Suprapubic skin (tissue), 4 donors: ENCODE results near the gene KANK4. TPM values are rescaled to one million over a fixed set of nuclear protein-coding genes. Genes with fewer than 3 reads are reported as not detected.

Source experiments
- DNase-seq, 2 donors: peaks; one replicate each; pipeline ENCODE4 v3.0.0-alpha.2; 2019; ENCODE audit warnings: low spot score in 2 of 2
- H3K27ac ChIP-seq: fragments of 200-600 bp; sonication (generic); one replicate; pipeline ENCODE4 v1.5.1; 2019
- H3K27me3 ChIP-seq: fragments of 200-600 bp; sonication (generic); one replicate; pipeline ENCODE4 v1.5.1; 2019
- H3K36me3 ChIP-seq: fragments of 200-600 bp; sonication (generic); one replicate; pipeline ENCODE4 v1.5.1; 2019
- H3K4me1 ChIP-seq: fragments of 200-600 bp; sonication (generic); one replicate; pipeline ENCODE4 v1.5.1; 2019
- H3K4me3 ChIP-seq: fragments of 200-600 bp; sonication (generic); one replicate; pipeline ENCODE4 v1.5.1; 2019; ENCODE audit warnings: mild to moderate bottlenecking
- H3K9me3 ChIP-seq: fragments of 200-600 bp; sonication (generic); one replicate; pipeline ENCODE4 v1.5.1; 2019
- EP300 ChIP-seq: sonication (generic); formaldehyde crosslinking; IDR thresholded peaks from one replicate; pipeline ENCODE4 v1.6.1; 2017; ENCODE audit warnings: antibody characterized with exemption
- POLR2A ChIP-seq, 2 donors: fragments of 450-650 bp; IDR thresholded peaks; one replicate each; pipeline ENCODE4 v1.6.1; 2017; ENCODE audit warnings: antibody characterized with exemption in 2 of 2, mild to moderate bottlenecking in 2 of 2, moderate library complexity in 2 of 2
- POLR2AphosphoS5 ChIP-seq, 3 donors: sonication (generic); formaldehyde crosslinking; IDR thresholded peaks; one replicate each; pipeline ENCODE4 v1.6.1; 2017; ENCODE audit warnings: antibody characterized with exemption in 3 of 3
- WGBS: methylation state at CpG from one replicate; pipeline ENCODE4 v1.1.5; 2018; 5-methylcytosine and 5-hydroxymethylcytosine counted together
- total RNA-seq, 4 donors: library from RNA; depleted of rRNA; stranded (reverse); fragments of >200 nt; gene quantifications; one replicate each; pipeline ENCODE4 v1.1.0, GENCODE V29; 2016
- TF ChIP-seq, protein P1 (sequence below), 2 donors: fragments of 200-600 bp in 1 of 2; fragments of 450-650 bp in 1 of 2; sonication (generic) in 1 of 2; IDR thresholded peaks; one replicate each; pipeline ENCODE4 v1.5.1; 2016 to 2019; ENCODE audit warnings: antibody characterized with exemption in 2 of 2, mild to moderate bottlenecking in 1 of 2, moderate library complexity in 1 of 2

Gene KANK4
- total RNA-seq, 4 donors from 2014 or later, result 0.16 to 1.3 (median 0.54) TPM

DNA sequence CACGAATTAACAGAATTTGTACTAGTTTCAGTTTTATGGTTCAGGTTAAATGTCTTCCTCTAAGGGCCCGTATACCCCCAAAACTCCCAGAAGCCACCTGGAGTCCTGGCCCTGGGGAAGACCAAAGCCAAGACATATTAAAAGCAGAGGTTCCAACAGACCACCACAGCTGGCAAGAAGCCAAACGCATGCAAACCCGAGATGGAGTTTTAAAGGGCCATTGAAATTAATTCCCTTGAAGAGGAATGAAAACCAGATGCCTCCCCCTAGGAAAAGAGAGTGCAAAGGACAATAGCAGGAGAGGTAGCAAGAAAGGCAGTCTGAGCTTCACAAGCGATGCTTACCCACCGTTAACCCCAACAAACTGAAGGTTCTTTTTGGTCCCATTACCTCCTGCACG lies 48.1 kb downstream of the KANK4 start:
- peaks cover 12% of the 10 kb centered on the region for H3K4me1 ChIP-seq
- no peaks in the 10 kb centered on the region for H3K27me3 ChIP-seq
- no peak overlapping the region for H3K4me3 ChIP-seq
- DNase-seq, result no peak
- 61% methylated on average over 7 of the region's 7 CpGs for WGBS
- no peak overlapping the region for H3K27ac ChIP-seq
- no peaks in the 10 kb centered on the region for H3K9me3 ChIP-seq
- TF ChIP-seq POLR2A (IDR thresholded peaks at IDR 0.05) (no peak), POLR2AphosphoS5 (IDR thresholded peaks at IDR 0.05) (no peak), EP300 (no peak)
- TF ChIP-seq, protein P1, sequence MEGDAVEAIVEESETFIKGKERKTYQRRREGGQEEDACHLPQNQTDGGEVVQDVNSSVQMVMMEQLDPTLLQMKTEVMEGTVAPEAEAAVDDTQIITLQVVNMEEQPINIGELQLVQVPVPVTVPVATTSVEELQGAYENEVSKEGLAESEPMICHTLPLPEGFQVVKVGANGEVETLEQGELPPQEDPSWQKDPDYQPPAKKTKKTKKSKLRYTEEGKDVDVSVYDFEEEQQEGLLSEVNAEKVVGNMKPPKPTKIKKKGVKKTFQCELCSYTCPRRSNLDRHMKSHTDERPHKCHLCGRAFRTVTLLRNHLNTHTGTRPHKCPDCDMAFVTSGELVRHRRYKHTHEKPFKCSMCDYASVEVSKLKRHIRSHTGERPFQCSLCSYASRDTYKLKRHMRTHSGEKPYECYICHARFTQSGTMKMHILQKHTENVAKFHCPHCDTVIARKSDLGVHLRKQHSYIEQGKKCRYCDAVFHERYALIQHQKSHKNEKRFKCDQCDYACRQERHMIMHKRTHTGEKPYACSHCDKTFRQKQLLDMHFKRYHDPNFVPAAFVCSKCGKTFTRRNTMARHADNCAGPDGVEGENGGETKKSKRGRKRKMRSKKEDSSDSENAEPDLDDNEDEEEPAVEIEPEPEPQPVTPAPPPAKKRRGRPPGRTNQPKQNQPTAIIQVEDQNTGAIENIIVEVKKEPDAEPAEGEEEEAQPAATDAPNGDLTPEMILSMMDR (IDR thresholded peaks at IDR 0.05), result no peak
- H3K36me3 ChIP-seq, result no peaks in the 10 kb centered on the region

DNA sequence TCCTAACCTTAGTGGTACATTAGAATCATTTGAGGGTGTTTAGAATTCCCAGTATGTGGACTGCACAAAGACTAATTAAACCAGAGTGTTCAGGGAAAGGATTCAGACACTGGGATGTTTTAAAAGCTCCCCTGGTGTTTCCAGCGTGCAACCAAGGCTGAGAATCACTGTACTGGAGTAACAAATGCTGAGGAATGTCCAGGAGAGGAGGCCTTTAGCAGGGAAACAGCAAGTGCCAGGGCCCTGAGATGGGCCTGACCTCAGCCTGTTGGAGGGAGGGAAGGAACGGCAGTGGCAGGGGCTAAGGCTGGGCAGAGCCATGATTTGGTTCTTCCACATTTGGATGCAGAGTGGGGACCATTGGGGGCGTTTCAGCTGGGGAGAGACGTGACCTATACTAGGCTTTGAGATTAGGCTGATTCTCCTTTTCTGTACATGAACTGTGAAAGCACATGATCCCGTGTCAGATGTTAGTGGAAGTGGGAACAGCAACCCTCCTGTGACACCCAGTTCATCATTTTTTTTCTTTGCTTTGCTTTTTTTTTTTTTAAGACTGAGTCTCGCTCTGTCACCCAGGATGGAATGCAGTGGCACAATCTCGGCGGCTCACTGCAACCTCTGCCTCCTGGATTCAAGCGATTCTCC lies 49.3 kb downstream of the KANK4 start:
- Histone ChIP-seq H3K36me3 (no peaks in the 10 kb centered on the region), H3K9me3 (no peaks in the 10 kb centered on the region), H3K4me1 (peaks cover 8% of the 10 kb centered on the region), H3K4me3 (no peak overlapping the region), H3K27ac (no peak overlapping the region), H3K27me3 (no peaks in the 10 kb centered on the region)
- WGBS, result 87% methylated on average over 9 of the region's 9 CpGs
- no peak for DNase-seq
- TF ChIP-seq POLR2A (IDR thresholded peaks at IDR 0.05) (no peak), POLR2AphosphoS5 (IDR thresholded peaks at IDR 0.05) (no peak), EP300 (no peak)
- TF ChIP-seq, protein P1 (IDR thresholded peaks at IDR 0.05), result no peak

DNA sequence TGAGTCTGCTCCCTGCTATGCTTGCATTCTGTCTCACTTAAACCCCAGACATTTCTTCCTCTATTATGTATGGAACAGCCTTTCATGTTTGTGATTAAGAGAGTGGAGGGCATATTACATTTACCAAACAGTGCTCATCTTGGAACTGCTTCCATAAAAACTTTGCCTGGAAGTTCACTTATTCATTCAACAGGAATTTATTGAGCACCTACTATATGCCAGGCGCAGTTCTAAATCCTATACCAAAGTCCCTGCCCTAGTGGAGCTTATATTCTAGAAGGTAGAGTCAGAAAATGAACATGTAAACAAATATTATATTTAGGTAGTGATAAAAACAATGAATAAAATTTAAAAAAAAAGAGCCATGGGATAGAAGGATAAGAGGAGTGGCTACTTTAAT lies 49.8 kb downstream of the KANK4 start:
- TF ChIP-seq, protein P1 (IDR thresholded peaks at IDR 0.05), result no peak
- TF ChIP-seq POLR2A (IDR thresholded peaks at IDR 0.05), result no peak
- TF ChIP-seq POLR2AphosphoS5 (IDR thresholded peaks at IDR 0.05), result no peak
- TF ChIP-seq EP300, result no peak
- H3K36me3 ChIP-seq, result no peaks in the 10 kb centered on the region
- no peak overlapping the region for H3K27ac ChIP-seq
- peaks cover 3% of the 10 kb centered on the region for H3K4me1 ChIP-seq
- no peaks in the 10 kb centered on the region for H3K9me3 ChIP-seq
- 97% methylated on average over 1 of the region's 1 CpG for WGBS
- no peak for DNase-seq
- H3K4me3 ChIP-seq, result no peak overlapping the region
- H3K27me3 ChIP-seq, result no peaks in the 10 kb centered on the region

DNA sequence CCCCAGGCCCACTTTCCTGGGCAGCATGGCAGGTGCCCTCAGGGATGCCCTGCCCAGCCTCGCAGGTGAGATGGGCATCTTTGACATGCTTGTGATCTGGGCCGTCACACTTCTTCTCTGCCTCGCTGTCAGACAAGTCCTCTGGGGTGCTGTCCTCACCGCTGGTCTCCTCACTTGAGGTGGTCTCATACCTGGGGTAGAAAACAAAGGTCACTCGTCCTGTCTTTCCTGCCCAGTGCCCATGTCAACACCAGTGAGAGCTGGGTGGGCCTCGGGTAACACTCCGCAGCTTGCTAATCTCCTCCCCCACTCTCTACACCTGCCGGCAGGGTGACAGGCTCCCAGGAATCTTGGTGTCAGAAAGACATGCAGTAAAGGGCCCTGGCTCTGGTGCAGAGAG lies 50.9 kb downstream of the KANK4 start:
- H3K27me3 ChIP-seq, result no peaks in the 10 kb centered on the region
- H3K4me1 ChIP-seq, result no peaks in the 10 kb centered on the region
- no peaks in the 10 kb centered on the region for H3K36me3 ChIP-seq
- H3K4me3 ChIP-seq, result no peak overlapping the region
- 80% methylated on average over 8 of the region's 8 CpGs for WGBS
- DNase-seq, result no peak
- H3K27ac ChIP-seq, result no peak overlapping the region
- TF ChIP-seq, protein P1 (IDR thresholded peaks at IDR 0.05), result no peak
- no peak for TF ChIP-seq EP300
- no peak for TF ChIP-seq POLR2A (IDR thresholded peaks at IDR 0.05)
- TF ChIP-seq POLR2AphosphoS5 (IDR thresholded peaks at IDR 0.05), result no peak
- H3K9me3 ChIP-seq, result no peaks in the 10 kb centered on the region

DNA sequence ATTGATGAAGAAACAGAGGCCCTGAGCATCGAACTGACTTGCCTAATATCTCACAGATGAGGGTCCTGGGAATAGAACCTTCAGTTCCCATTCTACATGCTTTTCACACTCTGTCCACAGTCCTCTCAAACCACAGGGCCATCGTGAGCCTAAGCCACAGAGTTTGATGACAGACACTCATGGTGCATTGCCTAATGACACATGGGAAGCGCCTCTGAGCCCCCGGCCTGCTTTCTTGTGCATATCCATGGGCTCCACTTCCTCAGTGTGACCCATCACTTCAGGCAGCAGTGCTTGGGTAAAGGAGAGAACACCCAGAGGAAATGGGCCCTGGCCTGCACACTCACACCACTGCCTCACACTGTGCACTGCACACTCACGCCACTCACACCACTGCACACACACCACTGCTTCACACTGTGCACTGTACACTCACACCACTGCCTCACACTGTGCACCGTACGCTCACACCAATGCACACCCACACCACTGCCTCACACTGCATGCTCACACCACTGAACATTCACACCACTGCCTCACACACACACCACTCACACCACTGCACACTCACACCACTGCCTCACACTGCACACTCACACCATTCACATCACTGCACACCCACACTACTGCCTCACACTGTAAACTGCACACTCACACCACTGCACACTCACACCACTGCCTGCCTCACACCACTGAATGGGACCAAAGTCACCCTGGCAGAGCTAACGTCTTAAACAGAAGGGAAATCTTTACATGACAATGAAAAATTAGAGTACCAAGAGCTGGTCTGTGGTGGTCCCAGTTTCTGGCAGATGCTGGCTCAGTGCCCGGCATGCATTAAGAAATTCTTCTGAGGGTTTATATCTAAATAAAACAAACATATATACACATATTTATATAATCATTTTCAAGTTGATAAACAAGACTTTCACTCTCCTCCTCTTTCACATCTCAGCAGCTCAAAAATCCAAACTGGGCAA lies 53.0 kb downstream of the KANK4 start:
- H3K4me1 ChIP-seq, result no peaks in the 10 kb centered on the region
- DNase-seq, result no peak
- no peak overlapping the region for H3K27ac ChIP-seq
- 80% methylated on average over 9 of the region's 9 CpGs for WGBS
- no peaks in the 10 kb centered on the region for H3K36me3 ChIP-seq
- H3K4me3 ChIP-seq, result no peak overlapping the region
- no peaks in the 10 kb centered on the region for H3K9me3 ChIP-seq
- TF ChIP-seq POLR2A (IDR thresholded peaks at IDR 0.05) (no peak), EP300 (no peak), POLR2AphosphoS5 (IDR thresholded peaks at IDR 0.05) (no peak)
- TF ChIP-seq, protein P1 (IDR thresholded peaks at IDR 0.05), result no peak
- H3K27me3 ChIP-seq, result no peaks in the 10 kb centered on the region
